CD1c-positive myeloid dendritic cell (primary cell): ENCODE results near the gene ZNF296.

Experiments
- DNase-seq: peaks from one replicate; pipeline ENCODE4 v3.0.0-alpha.2; 2016; ENCODE audit errors: extremely low spot score

The ZNF296 gene

DNA sequence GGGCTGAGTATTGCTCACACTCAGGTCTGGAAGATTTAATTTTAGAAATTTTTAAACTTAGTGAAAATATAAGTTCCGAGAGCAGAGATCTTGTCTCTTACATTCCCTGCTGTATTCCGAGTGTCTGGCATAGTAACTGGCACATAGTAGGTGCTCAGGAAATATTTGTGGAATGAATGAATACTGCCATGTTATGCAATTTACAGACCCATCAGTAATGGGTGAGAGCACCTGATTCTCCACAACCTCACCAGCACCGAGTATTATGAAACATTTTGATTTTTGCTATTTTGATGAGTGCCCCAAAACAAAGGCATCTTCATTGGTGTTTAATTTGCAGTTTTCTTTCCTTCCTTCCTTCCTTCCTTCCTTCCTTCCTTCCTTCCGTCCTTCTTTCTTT is 53.2 kb downstream of the ZNF296 start:
- DNase-seq: no peak

DNA sequence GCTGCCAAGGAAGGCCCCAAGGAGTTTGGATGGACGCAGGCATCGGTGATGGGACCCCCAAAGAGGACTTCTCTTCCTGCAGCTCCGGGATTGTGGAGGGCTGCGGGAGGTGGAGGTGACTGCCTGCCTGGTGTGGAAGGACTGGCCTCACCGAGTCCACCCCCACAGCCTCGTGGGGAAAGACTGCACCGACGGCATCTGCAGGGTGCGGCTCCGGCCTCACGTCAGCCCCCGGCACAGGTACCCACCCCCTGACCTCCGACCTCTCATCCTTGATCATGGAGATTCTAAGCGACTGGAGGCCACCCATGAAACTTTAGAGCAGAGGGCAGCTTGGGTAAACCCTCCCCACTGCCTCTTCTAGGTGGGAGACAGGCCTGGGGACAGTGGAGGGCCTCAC is 54.3 kb downstream of the ZNF296 start:
- DNase-seq: no peak
